Epithelial cell of proximal tubule (primary cell): ENCODE results near the gene CLASP2. TPM values are rescaled to one million over a fixed set of nuclear protein-coding genes. Genes with fewer than 3 reads are reported as not detected.

ENCODE experiments used
- DNase-seq: peaks from one replicate; pipeline ENCODE4 v3.0.0-alpha.2; 2011; ENCODE audit warnings: low read depth
- H3K4me3 ChIP-seq: 2 replicates; pipeline ENCODE4 v1.5.1; 2011; ENCODE audit warnings: low read depth, mild to moderate bottlenecking, low read length
- CTCF ChIP-seq: conservative IDR thresholded peaks from 2 replicates; pipeline ENCODE4 v1.5.1; 2012; ENCODE audit warnings: low read depth, mild to moderate bottlenecking, low read length
- total RNA-seq: library from RNA; depleted of rRNA; stranded (reverse); fragments of >200 nt; gene quantifications from 2 replicates; pipeline ENCODE4 v1.2.3, GENCODE V29; 2015

Gene CLASP2
- total RNA-seq, 1 donor from 2014 or later: 23.7 TPM

DNA sequence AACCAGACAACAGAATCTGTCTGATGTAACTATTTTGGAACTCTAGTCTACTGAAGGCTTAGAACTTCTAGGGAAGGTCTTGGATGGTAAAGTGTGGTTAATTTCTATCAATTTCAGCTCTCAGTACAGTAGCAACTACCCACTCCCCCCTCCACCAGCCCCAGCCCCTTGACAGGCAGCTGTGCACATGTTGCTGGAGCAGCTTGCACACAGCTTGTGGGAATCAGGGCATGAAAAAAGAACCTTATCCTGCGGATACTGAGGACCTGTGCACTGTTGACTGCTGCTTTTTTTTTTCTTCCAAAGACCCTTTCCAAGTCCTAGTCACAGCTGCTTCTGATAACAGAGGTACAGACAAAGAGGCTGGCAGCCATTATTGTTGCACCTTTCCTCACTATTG lies 196.3 kb downstream of the CLASP2 start:
- H3K4me3 ChIP-seq: no peak overlapping the region
- no peak for TF ChIP-seq CTCF
- DNase-seq: no peak

- DNase-seq: no peak
- TF ChIP-seq CTCF: no peak
- no peak overlapping the region for H3K4me3 ChIP-seq
Measured at GRCh38 chr3:33513262-33513863, 204.7 kb downstream of the CLASP2 start.

DNA sequence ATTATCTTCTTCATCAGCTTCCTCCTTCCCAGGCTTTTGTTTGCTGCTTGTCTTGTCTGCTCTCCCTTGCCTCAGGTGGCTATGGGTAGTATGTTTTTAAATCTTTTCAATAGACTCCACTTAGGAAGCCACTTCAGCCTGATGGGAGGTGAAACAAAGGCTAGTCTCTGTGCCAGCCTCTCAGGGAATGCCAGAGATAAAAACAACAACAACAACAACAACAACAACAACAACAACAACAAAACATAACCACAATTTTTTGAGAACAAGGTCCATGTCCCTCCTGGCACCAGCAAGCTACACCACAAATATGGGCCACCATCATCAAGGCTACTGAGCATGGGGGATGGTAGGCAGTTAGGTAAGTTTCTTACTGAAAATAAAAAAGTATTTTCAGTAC lies 213.0 kb downstream of the CLASP2 start:
- no peak for TF ChIP-seq CTCF
- no peak for DNase-seq
- H3K4me3 ChIP-seq: no peak overlapping the region

DNA sequence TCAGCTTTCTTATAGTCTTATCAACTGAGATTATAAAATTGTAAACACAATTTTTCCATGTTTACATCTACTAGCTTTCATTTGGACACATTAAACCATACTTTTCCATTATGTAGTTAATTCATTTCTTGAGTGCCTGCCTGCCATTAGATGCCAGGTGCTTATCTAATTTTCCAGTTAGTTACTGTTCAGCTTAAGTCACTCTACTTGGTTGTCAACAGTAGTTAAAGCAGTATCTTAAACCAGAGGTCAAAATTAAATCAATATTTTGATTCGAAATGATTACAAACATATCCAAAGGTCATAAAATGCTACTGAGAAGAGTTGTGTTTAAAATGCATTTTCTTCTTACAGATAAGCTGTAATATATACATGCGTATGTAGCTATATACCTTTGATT lies 221.6 kb downstream of the CLASP2 start:
- H3K4me3 ChIP-seq: no peak overlapping the region
- no peak for TF ChIP-seq CTCF
- DNase-seq: no peak

GRCh38 chr3:33491721-33492120 lies 226.3 kb downstream of the CLASP2 start:
- TF ChIP-seq CTCF: no peak
- DNase-seq: no peak
- H3K4me3 ChIP-seq: no peak overlapping the region

GRCh38 chr3:33490641-33491241 lies 227.3 kb downstream of the CLASP2 start:
- no peak for TF ChIP-seq CTCF
- DNase-seq: peak; percentile 4
- H3K4me3 ChIP-seq: no peak overlapping the region

GRCh38 chr3:33488683-33489082 lies 229.4 kb downstream of the CLASP2 start:
- DNase-seq: no peak
- TF ChIP-seq CTCF: no peak

More at GRCh38 chr3:33488683-33489082, 229.4 kb downstream of the CLASP2 start:
- H3K4me3 ChIP-seq: no peak overlapping the region
